WTC11 (cell line): ENCODE results near the gene CLEC14A.

Source experiments
- CREB1 ChIP-seq: sonication (generic); formaldehyde crosslinking; IDR thresholded peaks from 2 replicates; pipeline ENCODE4 v1.8.0; 2023; ENCODE audit warnings: mild to moderate bottlenecking, missing genetic modification reagents
- NR2C2 ChIP-seq: sonication (generic); formaldehyde crosslinking; IDR thresholded peaks from 2 replicates; pipeline ENCODE4 v1.8.0; 2022; ENCODE audit warnings: mild to moderate bottlenecking, missing genetic modification reagents
- TF ChIP-seq, protein P1 (sequence below): sonication (generic); formaldehyde crosslinking; IDR thresholded peaks from 2 replicates; pipeline ENCODE4 v1.8.1; 2023; ENCODE audit warnings: mild to moderate bottlenecking, missing genetic modification reagents, moderate library complexity
- TF ChIP-seq, protein P2 (sequence below): fragments of 200-600 bp; IDR thresholded peaks from 2 replicates; pipeline ENCODE4 v1.8.0; 2022; ENCODE audit warnings: antibody characterized with exemption

- TF ChIP-seq NR2C2 (CRISPR knock-in tag) (no peak), CREB1 (no peak)
- TF ChIP-seq, protein P1, sequence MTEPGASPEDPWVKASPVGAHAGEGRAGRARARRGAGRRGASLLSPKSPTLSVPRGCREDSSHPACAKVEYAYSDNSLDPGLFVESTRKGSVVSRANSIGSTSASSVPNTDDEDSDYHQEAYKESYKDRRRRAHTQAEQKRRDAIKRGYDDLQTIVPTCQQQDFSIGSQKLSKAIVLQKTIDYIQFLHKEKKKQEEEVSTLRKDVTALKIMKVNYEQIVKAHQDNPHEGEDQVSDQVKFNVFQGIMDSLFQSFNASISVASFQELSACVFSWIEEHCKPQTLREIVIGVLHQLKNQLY (CRISPR knock-in tag): no peak
- TF ChIP-seq, protein P2, sequence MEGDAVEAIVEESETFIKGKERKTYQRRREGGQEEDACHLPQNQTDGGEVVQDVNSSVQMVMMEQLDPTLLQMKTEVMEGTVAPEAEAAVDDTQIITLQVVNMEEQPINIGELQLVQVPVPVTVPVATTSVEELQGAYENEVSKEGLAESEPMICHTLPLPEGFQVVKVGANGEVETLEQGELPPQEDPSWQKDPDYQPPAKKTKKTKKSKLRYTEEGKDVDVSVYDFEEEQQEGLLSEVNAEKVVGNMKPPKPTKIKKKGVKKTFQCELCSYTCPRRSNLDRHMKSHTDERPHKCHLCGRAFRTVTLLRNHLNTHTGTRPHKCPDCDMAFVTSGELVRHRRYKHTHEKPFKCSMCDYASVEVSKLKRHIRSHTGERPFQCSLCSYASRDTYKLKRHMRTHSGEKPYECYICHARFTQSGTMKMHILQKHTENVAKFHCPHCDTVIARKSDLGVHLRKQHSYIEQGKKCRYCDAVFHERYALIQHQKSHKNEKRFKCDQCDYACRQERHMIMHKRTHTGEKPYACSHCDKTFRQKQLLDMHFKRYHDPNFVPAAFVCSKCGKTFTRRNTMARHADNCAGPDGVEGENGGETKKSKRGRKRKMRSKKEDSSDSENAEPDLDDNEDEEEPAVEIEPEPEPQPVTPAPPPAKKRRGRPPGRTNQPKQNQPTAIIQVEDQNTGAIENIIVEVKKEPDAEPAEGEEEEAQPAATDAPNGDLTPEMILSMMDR: no peak
These were observed 27.0 kb upstream of the CLEC14A start for GRCh38 chr14:38282936-38283335.
